Suppressor macrophage (primary cell): ENCODE results near the gene RPL23.

Experiments
- DNase-seq, 4 experiments: peaks; one replicate each; pipeline ENCODE4 v3.0.0-alpha.2; 2020 to 2022
- total RNA-seq, 17 experiments: gene quantifications; one replicate each; lab custom pipeline; 2026; ENCODE audit warnings: mixed read lengths in 6 of 17, inconsistent platforms in 3 of 17; lab: John Stamatoyannopoulos, UW

RPL23 gene
- total RNA-seq, result 170 to 455 (median 321) reads per million in 17 experiments

- DNase-seq, result peak; percentile 98 to 99 (median 98)
Observed at GRCh38 chr17:38853292-38854219, at the start of gene RPL23. TSS of gene RPL23 (minus strand) at chr17:38853721. CDS start at chr17:38853710, 11 bp downstream.

GRCh38 chr17:38900978-38901656 lies 47.6 kb upstream of the RPL23 start:
- peak; percentile 90 to 97 (median 95) for DNase-seq

- peak in 2 of 4 experiments; percentile 33 to 49 for DNase-seq
Observed at GRCh38 chr17:38899421-38899820, 45.9 kb upstream of the RPL23 start.

DNA sequence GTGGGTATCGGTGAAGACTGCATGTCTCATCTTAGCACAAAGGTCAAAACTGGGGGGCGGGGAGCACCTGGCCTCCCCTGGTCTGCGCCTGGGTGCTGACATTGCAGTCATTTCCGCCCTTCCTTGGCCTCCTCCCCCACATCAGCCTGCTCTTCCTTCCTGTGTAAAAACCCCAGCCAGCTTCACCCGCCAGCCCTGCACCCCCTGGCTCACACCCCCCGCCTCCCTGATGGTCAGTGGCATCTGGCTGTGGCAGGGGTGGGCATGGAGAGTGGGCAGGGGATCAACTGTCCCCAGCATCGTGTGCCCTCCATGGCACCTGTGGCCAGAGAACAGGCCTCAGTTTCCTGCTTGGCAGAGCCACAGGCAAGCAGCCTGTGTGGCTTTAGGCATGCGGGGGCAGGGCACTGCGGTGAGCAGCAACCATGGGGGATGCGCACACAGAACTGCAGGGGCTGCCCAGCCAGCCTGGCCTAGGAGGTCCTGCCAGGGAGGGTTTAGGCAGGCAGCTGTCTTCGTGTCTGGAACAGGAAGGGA lies 45.4 kb upstream of the RPL23 start:
- DNase-seq, result peak; percentile 70 to 90 (median 84)

GRCh38 chr17:38898291-38898679 lies 44.8 kb upstream of the RPL23 start:
- DNase-seq, result peak in 2 of 4 experiments; percentile 16 to 46

- DNase-seq, result no peak
Observed at GRCh38 chr17:38897671-38898290, 44.3 kb upstream of the RPL23 start.

DNA sequence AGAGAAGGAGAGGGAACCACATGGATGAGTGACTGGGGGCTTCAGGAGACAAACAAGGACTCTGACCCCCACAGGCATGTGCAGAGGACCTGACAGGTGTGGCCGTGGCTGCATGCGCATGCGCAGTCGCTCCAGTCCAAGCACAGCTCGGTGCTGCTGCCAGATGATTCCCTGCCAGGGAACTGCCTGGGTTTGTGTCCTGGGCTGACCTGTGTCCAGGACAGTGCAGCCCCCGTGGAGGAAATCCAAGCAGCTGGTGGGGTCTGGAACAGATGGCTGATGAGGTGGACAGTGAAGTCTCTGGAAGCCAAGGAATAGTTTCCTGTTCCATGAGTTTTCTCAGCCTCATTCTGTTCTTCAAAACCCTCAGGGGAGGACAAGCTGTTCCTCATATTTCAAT lies 43.7 kb upstream of the RPL23 start:
- DNase-seq, result no peak

- peak in 2 of 4 experiments; percentile 35 to 44 for DNase-seq
Observed at GRCh38 chr17:38896346-38896954, 42.9 kb upstream of the RPL23 start.

GRCh38 chr17:38894276-38894675 lies 40.8 kb upstream of the RPL23 start:
- no peak for DNase-seq

- DNase-seq, result peak; percentile 90 to 95 (median 94)
Observed at GRCh38 chr17:38893607-38894006, 40.1 kb upstream of the RPL23 start.

GRCh38 chr17:38893113-38893512 lies 39.6 kb upstream of the RPL23 start:
- peak in 2 of 4 experiments; percentile 34 to 47 for DNase-seq

GRCh38 chr17:38892620-38893019 lies 39.1 kb upstream of the RPL23 start:
- DNase-seq, result no peak

DNA sequence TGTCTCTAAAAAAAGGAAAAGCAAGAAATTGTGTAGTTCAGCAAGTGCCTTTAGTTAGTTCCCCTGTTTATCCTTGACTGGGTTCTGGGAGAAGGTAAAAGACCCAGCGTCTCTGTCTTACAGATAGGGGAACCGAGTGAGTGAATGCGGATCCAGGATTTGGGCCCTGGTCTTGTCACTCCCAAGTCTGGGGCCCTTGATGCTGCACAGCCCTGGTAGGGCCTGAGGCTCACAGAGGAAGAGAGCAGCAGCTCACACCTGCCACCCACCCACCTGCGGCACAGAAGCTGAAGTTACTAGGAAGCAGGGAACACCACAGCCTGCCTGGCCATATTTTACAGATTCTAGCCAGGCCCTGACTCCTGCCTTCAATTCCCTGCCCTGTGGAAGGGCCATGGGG lies 38.6 kb upstream of the RPL23 start:
- no peak for DNase-seq

DNA sequence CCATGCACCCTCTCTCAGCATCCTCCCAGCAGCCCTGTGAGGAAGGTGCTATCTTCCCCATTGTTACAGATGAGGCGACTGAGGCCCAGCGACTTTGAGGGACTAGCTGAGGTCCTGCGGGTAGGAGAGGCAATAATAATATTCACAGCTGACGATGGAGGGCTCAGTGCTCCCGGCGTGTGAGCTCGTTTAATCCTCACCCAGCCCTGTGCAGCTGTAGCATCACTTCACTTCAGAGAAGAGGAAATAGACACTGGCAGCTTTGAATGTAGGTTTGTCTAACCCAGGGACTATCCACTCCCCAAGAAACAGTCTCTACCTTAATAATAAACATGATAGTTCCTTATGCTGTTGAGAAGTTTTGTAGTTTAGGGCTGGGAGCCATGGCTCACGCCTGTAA lies 37.9 kb upstream of the RPL23 start:
- DNase-seq, result no peak

DNA sequence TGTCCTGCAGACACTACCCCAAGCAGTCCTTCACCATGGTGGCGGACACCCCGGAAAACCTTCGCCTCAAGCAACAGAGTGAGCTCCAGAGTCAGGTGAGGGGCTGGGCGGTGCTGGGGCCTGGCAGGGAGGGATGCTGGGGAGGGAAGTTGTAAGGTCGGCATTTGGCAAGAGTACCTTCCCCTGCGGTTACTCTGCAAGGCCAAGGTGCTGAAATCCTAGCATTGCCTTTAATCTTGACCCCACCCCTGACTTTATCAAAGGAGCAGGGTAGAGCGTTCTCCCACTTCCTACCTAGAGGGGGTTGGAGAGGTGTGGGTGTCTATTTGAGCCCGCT lies 36.9 kb upstream of the RPL23 start:
- DNase-seq, result no peak

DNA sequence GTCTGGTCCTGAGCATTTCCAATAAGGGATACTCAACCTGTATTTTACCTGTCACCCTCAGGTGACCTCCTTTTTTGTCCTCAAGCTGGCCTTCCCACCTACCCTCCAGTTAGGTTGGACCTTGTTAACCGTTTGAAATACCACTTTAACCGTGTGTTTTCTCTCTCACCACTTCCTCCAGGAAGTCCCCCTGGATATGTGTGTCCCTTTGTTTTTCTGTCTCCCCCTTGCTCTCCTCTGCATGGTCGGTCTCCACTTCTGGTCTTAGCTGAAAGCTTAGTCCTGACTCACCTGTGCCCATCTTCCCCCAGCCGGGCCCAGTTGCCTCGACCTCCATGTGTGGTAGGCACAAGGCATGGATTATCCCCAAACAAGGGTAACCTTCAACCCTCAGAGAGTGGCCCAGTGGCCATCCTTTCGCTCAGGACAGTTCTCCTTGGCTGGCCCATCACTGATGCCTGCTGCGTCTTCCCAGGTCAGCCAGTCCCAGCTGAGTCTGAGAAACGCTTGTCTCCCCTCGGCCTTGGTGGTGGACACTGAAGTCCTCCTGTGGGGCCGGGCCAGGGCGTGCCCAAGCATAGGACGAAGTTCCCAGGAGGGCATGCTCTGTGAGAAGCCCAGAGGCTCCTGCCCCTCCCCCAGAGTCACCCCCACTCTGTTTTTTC lies 36.4 kb upstream of the RPL23 start:
- DNase-seq, result no peak

- no peak for DNase-seq
Observed at GRCh38 chr17:38888842-38889241, 35.3 kb upstream of the RPL23 start.

DNA sequence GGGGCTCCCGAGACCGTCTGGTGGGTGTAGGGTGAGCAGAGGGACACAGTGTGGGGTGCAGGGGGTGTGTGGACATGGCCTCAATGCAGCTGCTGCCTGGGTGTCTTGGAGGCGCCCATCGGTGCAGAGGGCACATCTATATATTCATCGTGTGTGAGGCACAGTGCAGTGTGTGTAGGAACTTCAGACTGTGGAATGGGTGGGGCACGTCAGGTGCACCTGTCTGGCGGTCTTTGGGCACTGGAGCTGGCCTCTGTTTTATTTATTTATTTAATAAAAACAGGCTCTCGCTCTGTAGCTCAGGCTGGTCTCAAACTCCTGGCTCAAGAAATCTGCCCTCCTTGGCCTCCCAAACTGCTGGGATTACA lies 33.1 kb upstream of the RPL23 start:
- DNase-seq, result no peak

DNA sequence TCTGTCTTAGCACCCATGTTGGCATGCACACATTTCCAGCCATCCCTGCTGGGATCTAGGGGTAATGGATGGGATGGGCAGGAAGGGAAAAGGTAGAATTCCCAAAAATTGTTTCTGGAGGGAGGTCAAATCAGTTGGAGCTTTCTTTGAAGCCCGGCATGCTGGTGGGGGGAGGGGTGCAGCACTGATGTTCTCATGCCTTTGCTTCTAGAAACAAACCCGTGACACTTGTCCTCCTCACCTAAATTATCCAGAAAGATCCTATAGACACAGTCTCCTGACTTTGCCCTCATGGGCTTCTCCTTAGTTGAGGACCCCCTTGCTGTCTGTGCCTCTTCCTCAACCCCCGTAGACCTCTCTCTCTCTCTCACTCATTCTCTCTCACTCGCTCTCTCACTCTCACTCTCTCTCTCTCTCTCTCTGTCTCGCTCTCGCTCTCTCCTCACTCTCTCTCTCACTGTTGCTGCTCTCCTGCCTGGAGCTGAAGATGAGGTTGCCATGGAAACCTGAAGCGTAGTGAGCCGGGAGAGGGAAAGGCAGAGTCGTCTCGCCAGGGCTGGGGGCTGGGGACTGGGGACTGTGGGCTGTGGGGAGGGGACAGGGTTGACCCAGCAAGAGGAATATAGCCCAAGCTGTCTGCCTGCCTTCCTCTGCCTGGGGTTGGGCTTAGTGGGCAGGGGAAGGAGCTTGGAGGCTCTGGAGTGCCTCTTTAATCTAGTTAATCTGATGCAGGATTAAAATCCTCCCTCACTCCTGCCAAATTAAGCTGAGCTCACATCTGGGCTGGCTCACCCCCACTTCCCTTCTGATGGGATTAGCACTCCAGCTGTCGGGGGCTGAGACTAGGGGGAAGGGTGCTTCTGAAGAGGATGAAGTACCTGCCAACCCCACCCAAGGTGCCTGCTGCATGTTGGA lies 32.5 kb upstream of the RPL23 start:
- no peak for DNase-seq

GRCh38 chr17:38885044-38885727 lies 31.7 kb upstream of the RPL23 start:
- DNase-seq, result no peak
